ENCODE results near the gene LINS1.

LINS1 gene

DNA sequence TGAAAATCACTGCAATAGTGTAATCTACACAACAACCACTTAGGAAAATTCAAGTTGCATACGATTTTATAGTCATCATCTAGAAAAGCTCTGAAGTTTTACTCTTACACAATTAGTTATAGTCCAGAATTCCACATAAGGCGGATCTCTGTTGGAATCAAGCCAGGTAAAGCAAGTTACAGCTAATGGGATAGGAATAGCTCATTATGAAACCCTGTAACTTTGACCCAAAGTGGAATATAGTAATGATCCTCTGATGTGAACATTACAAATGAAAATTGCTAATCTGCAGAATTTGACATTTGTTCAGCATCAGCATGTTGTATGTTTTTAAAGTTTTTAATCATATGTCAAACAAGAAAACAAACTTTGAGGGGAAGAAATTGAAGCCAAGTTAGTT lies 77.7 kb downstream of the LINS1 start:
- TF ChIP-seq, protein P1, sequence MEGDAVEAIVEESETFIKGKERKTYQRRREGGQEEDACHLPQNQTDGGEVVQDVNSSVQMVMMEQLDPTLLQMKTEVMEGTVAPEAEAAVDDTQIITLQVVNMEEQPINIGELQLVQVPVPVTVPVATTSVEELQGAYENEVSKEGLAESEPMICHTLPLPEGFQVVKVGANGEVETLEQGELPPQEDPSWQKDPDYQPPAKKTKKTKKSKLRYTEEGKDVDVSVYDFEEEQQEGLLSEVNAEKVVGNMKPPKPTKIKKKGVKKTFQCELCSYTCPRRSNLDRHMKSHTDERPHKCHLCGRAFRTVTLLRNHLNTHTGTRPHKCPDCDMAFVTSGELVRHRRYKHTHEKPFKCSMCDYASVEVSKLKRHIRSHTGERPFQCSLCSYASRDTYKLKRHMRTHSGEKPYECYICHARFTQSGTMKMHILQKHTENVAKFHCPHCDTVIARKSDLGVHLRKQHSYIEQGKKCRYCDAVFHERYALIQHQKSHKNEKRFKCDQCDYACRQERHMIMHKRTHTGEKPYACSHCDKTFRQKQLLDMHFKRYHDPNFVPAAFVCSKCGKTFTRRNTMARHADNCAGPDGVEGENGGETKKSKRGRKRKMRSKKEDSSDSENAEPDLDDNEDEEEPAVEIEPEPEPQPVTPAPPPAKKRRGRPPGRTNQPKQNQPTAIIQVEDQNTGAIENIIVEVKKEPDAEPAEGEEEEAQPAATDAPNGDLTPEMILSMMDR (IDR thresholded peaks at IDR 0.05; ENCODE audit: low read depth, low read length, missing control alignments), result no peak
- no peak for DNase-seq (ENCODE audit: extremely low read depth, low read depth)
- no peak overlapping the region for H3K4me3 ChIP-seq (replicated peaks; ENCODE audit: low read depth, low read length)

DNA sequence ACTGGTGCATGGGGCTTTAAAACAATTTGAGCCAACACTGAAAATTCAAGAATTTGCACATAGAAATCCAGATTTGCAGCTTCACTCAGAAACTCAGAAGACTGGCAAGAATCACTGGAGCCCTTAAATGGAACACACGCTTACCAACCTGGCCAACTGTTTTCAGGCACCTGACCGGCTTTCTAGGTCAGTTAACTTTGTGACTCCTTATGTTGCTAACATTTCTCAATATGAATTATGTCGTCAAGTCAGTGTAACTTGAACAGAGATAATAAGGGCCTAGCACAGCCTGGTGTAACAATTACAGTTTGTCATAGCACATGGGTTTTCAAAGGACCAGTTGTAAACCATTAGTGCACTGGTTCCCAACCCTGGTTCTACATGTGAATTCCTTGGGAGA lies 80.1 kb downstream of the LINS1 start:
- no peak overlapping the region for H3K4me3 ChIP-seq (replicated peaks; ENCODE audit: low read depth, low read length)
- TF ChIP-seq, protein P1 (IDR thresholded peaks at IDR 0.05; ENCODE audit: low read depth, low read length, missing control alignments), result no peak
- DNase-seq (ENCODE audit: extremely low read depth, low read depth), result no peak

DNA sequence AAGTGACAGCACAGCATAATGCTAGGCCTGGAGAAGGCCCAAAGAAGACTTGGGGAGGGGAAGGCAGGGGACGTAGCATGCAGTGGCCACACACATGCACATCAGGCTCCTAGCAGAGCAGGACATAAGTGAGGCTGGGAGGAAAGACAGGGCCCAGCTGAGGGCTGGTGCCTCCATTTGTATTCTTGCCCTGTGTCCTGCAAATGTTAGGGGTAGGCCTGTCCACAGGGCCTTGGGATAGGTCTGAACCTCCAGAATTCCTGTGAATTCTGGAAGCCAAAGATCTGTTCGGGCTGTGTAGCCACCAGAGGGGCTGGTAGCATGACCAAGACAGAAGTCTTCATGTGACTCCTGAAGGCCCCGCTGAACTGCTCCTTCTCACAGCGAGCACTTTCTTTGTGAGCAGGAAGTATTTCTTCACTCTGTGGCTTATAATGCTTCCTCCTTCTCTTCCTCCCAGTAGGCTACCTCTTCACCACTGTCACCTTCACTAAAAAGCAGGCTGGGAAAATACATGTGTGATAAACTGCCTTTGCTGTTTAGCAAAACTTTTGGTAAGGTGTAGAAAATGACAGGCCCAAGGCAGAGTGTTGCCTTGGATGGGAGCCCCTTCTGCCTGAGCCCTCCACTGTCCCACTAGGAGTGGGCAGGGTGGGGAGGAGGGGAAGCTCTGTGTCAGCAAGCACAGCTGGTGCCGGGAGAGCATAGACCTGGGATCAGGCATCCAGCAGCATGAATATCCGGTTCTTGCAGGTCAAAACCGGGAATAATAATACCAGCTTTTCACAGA lies 81.7 kb downstream of the LINS1 start:
- TF ChIP-seq, protein P1 (IDR thresholded peaks at IDR 0.05; ENCODE audit: low read depth, low read length, missing control alignments), result no peak
- no peak overlapping the region for H3K4me3 ChIP-seq (replicated peaks; ENCODE audit: low read depth, low read length)
- DNase-seq (ENCODE audit: extremely low read depth, low read depth), result no peak

DNA sequence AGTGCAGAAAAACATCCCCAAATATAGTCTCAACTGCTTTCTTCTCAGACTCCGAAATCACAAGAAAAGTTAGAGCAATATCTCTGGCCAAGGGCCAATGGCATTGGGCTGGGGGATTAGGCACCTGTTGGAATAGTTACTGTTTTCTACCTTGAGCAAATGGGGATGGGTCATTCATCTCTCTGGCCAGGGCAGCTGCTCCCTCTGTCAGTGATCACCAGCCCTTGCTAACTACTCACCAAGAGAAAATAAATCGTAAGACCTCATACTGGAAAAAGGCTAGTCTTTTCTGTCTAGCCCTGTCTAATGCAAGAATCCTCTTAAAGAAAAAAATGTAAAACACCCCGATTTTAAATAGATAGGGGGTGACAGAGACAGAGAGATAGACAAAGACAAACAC lies 84.1 kb downstream of the LINS1 start:
- no peak for DNase-seq (ENCODE audit: extremely low read depth, low read depth)
- TF ChIP-seq, protein P1 (IDR thresholded peaks at IDR 0.05; ENCODE audit: low read depth, low read length, missing control alignments), result no peak
- no peak overlapping the region for H3K4me3 ChIP-seq (replicated peaks; ENCODE audit: low read depth, low read length)

Measured in HFF-Myc (cell line).